CD4-positive, CD25-positive, alpha-beta regulatory T cell (primary cell): ENCODE measurements around the gene HNRNPUL1. TPM values are rescaled to one million over a fixed set of nuclear protein-coding genes. Genes with fewer than 3 reads are reported as not detected.
A peak's percentile ranks its signal among the peaks of the same experiment; 100 is the strongest.
"Not testable (repeated sequence)": the region's sequence is repeated elsewhere in the genome, so short reads cannot be mapped to it uniquely, and the experiment has no call there.

Experiments
- ATAC-seq, 2 donors: fragments of 150-1000 bp; cut with Tn5 transposase; one replicate each; pipeline ENCODE4 v1.10.0; 2021; ENCODE audit warnings: low read depth in 2 of 2, moderate number of reproducible peaks in 2 of 2, moderate library complexity in 1 of 2
- DNase-seq, 3 donors: peaks; one replicate each; pipeline versions ENCODE4 v3.0.0 to v3.0.0-alpha.2; 2012 to 2022; ENCODE audit warnings: mixed read lengths in 1 of 3
- H3K27ac ChIP-seq: one replicate; pipeline ENCODE4 v1.7.0; 2013; ENCODE audit warnings: mild to moderate bottlenecking, low read length; ENCODE audit not compliant: insufficient read depth, poor library complexity, severe bottlenecking
- H3K27me3 ChIP-seq: one replicate; pipeline ENCODE4 v1.7.0; 2013; ENCODE audit warnings: low read length; ENCODE audit not compliant: control insufficient read depth, insufficient read depth
- H3K36me3 ChIP-seq: one replicate; pipeline ENCODE4 v1.7.0; 2013; ENCODE audit warnings: mild to moderate bottlenecking, low read length, moderate library complexity; ENCODE audit not compliant: control insufficient read depth, insufficient read depth
- H3K4me1 ChIP-seq: 2 replicates; pipeline ENCODE4 v1.7.0; 2013; ENCODE audit warnings: mild to moderate bottlenecking, low read length; ENCODE audit not compliant: insufficient read depth, control insufficient read depth, poor library complexity, severe bottlenecking
- H3K4me3 ChIP-seq: one replicate; pipeline ENCODE4 v1.7.0; 2013; ENCODE audit warnings: low read depth, mild to moderate bottlenecking, low read length, moderate library complexity
- H3K9me3 ChIP-seq, 2 experiments: 1 replicate in 1 of 2; 2 replicates in 1 of 2; pipeline ENCODE4 v1.7.0; 2013; ENCODE audit warnings: low read length in 2 of 2, mild to moderate bottlenecking in 1 of 2, moderate library complexity in 1 of 2; ENCODE audit not compliant: control insufficient read depth in 2 of 2
- H3K27ac Mint-ChIP-seq, 3 donors: one replicate each; pipeline ENCODE4 v1.8.0; 2020 to 2022; ENCODE audit warnings: mild to moderate bottlenecking in 3 of 3, mixed read lengths in 3 of 3, moderate library complexity in 2 of 3
- H3K27me3 Mint-ChIP-seq: one replicate; pipeline ENCODE4 v1.8.0; 2022; ENCODE audit warnings: mild to moderate bottlenecking, mixed read lengths
- H3K36me3 Mint-ChIP-seq: one replicate; pipeline ENCODE4 v1.8.0; 2020; ENCODE audit warnings: mixed read lengths
- H3K4me1 Mint-ChIP-seq, 4 donors: one replicate each; pipeline ENCODE4 v1.8.0; 2020 to 2022; ENCODE audit warnings: mixed read lengths in 4 of 4, mild to moderate bottlenecking in 1 of 4
- H3K4me3 Mint-ChIP-seq, 4 donors: one replicate each; pipeline ENCODE4 v1.8.0; 2020 to 2022; ENCODE audit warnings: mild to moderate bottlenecking in 4 of 4, mixed read lengths in 4 of 4, moderate library complexity in 3 of 4
- H3K9me3 Mint-ChIP-seq, 7 donors: one replicate each; pipeline ENCODE4 v1.8.0; 2020 to 2022; ENCODE audit warnings: mixed read lengths in 7 of 7, mild to moderate bottlenecking in 3 of 7, moderate library complexity in 2 of 7
- polyA plus RNA-seq, 4 donors: library from polyadenylated mRNA; unstranded; fragments of 300-500 nt; fragmentation: Illumina TruSeq; gene quantifications; one replicate each; pipeline ENCODE4 v1.2.3, GENCODE V29; 2021
- total RNA-seq: library from RNA; stranded (reverse); gene quantifications from one replicate; pipeline ENCODE4 v1.2.3, GENCODE V29; 2022

The HNRNPUL1 gene
- total and polyA plus RNA-seq, 5 donors from 2014 or later, result 39.3 to 354 (median 50.4) TPM

GRCh38 chr19:41288673-41289530, 24.7 kb downstream of the HNRNPUL1 start:
- Mint-ChIP-seq H3K4me3 (no peak overlapping the region), H3K36me3 (peaks cover 27% of the 10 kb centered on the region), H3K4me1 (peaks cover 0 to 10% (median 1%) of the 10 kb centered on the region in 4 donors), H3K27ac (peak overlapping the region in 2 of 3 donors; percentile 38 to 52), H3K9me3 (no peaks in the 10 kb centered on the region), H3K27me3 (no peaks in the 10 kb centered on the region)
- no peaks in the 10 kb centered on the region for H3K27me3 ChIP-seq
- peaks cover 85% of the 10 kb centered on the region for H3K36me3 ChIP-seq
- no peaks in the 10 kb centered on the region for H3K4me1 ChIP-seq
- H3K9me3 ChIP-seq, result no peaks in the 10 kb centered on the region
- ATAC-seq, result no peak
- no peak overlapping the region for H3K27ac ChIP-seq
- no peak overlapping the region for H3K4me3 ChIP-seq
- no peak for DNase-seq

DNA sequence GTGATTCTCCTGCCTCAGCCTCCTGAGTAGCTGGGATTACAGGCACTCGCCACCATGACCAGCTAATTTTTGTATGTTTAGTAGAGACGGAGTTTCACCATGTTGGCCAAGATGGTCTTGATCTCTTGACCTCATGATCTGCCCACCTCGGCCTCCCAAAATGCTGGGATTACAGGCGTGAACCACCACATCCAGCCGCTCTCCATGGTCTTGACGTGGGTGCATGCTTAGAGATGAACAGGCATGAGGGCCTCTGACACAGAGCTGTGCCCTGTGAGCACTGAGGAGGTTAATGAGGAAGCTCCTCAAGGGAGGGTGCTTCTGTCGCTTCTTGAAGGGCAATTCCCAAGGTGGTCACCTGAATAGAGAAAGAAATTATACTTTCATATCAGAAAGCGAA, 25.6 kb downstream of the HNRNPUL1 start:
- H3K36me3 ChIP-seq, result peaks cover 87% of the 10 kb centered on the region
- not testable (repeated sequence) for H3K4me3 Mint-ChIP-seq, H3K27ac ChIP-seq, H3K9me3 Mint-ChIP-seq, DNase-seq, H3K27me3 Mint-ChIP-seq, H3K27me3 ChIP-seq, H3K4me3 ChIP-seq, H3K4me1 ChIP-seq, H3K27ac Mint-ChIP-seq, ATAC-seq, H3K9me3 ChIP-seq
- Mint-ChIP-seq H3K36me3 (peaks cover 30% of the 10 kb centered on the region), H3K4me1 (peaks cover under 1 to 15% (median 2%) of the 10 kb centered on the region in 4 donors)

DNA sequence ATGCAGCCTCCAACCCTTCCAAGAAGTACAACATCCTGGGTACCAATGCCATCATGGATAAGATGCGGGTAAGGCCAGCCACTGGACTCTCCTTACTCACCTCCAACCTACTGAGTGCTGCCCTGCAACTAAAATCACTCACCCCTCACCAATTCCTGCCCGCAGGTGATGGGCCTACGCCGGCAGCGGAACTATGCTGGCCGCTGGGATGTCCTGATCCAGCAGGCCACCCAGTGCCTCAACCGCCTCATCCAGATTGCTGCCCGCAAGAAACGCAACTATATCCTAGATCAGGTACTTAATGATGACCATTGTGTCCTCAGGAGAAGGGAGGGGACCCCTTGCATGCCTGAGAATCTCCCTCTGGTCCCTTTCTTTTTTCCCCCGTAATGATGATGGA, 30.2 kb downstream of the HNRNPUL1 start:
- Mint-ChIP-seq H3K27ac (peak overlapping the region in 2 of 3 donors; percentile 55 to 62), H3K4me1 (peaks cover 11 to 46% (median 39%) of the 10 kb centered on the region in 4 donors), H3K36me3 (peaks cover 55% of the 10 kb centered on the region), H3K27me3 (no peaks in the 10 kb centered on the region), H3K9me3 (no peaks in the 10 kb centered on the region), H3K4me3 (no peak overlapping the region)
- peaks cover 29% of the 10 kb centered on the region for H3K4me1 ChIP-seq
- peaks cover 93% of the 10 kb centered on the region for H3K36me3 ChIP-seq
- no peak for DNase-seq
- no peaks in the 10 kb centered on the region for H3K27me3 ChIP-seq
- H3K4me3 ChIP-seq, result no peak overlapping the region
- no peak overlapping the region for H3K27ac ChIP-seq
- H3K9me3 ChIP-seq, result no peaks in the 10 kb centered on the region
- no peak for ATAC-seq

GRCh38 chr19:41295499-41295898, 31.3 kb downstream of the HNRNPUL1 start:
- Histone ChIP-seq H3K27me3 (no peaks in the 10 kb centered on the region), H3K27ac (no peak overlapping the region), H3K4me3 (no peak overlapping the region), H3K36me3 (peaks cover 94% of the 10 kb centered on the region), H3K4me1 (peaks cover 38% of the 10 kb centered on the region), H3K9me3 (no peaks in the 10 kb centered on the region)
- H3K27me3 Mint-ChIP-seq, result no peaks in the 10 kb centered on the region
- no peaks in the 10 kb centered on the region for H3K9me3 Mint-ChIP-seq
- no peak for ATAC-seq
- peaks cover 64% of the 10 kb centered on the region for H3K36me3 Mint-ChIP-seq
- DNase-seq, result no peak
- H3K27ac Mint-ChIP-seq, result peak overlapping the region in 2 of 3 donors; percentile 88 to 90
- H3K4me1 Mint-ChIP-seq, result peaks cover 11 to 57% (median 49%) of the 10 kb centered on the region in 4 donors
- H3K4me3 Mint-ChIP-seq, result no peak overlapping the region

DNA sequence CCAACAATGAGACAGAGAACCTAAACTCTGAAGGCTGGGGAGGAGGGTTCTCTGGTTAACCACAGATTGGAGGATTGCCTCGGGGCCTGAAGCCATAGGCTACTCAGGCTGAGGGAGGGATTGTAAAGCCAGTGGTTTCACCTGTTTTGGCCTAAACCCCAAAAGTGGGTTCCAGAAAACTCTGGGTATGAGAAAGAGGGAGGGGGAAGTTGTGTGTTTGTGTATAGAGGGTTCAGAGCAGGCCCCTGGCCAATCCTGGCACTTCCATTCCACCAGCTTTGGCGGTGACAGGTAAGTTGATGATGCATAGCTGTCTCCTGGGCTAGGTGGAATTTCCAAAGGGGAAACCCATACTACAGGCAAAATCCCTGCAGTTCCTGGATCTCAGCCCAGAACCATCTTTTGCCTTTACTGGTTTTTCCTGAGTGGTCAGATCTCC, 32.3 kb downstream of the HNRNPUL1 start:
- peaks cover 11 to 66% (median 56%) of the 10 kb centered on the region in 4 donors for H3K4me1 Mint-ChIP-seq
- H3K4me3 Mint-ChIP-seq, result no peak overlapping the region
- Histone ChIP-seq H3K4me1 (peaks cover 40% of the 10 kb centered on the region), H3K4me3 (no peak overlapping the region), H3K36me3 (peaks cover 95% of the 10 kb centered on the region), H3K27ac (peak overlapping the region; percentile 55), H3K27me3 (no peaks in the 10 kb centered on the region), H3K9me3 (no peaks in the 10 kb centered on the region)
- H3K27me3 Mint-ChIP-seq, result no peaks in the 10 kb centered on the region
- H3K9me3 Mint-ChIP-seq, result no peaks in the 10 kb centered on the region
- H3K36me3 Mint-ChIP-seq, result peaks cover 70% of the 10 kb centered on the region
- ATAC-seq (no peak), DNase-seq (no peak)
- H3K27ac Mint-ChIP-seq, result peak overlapping the region; percentile 88 to 90 (median 89)

GRCh38 chr19:41297628-41298347, 33.6 kb downstream of the HNRNPUL1 start:
- H3K27ac ChIP-seq, result peak overlapping the region; percentile 55
- ATAC-seq, result peak in 1 of 2 donors; percentile 19

DNA sequence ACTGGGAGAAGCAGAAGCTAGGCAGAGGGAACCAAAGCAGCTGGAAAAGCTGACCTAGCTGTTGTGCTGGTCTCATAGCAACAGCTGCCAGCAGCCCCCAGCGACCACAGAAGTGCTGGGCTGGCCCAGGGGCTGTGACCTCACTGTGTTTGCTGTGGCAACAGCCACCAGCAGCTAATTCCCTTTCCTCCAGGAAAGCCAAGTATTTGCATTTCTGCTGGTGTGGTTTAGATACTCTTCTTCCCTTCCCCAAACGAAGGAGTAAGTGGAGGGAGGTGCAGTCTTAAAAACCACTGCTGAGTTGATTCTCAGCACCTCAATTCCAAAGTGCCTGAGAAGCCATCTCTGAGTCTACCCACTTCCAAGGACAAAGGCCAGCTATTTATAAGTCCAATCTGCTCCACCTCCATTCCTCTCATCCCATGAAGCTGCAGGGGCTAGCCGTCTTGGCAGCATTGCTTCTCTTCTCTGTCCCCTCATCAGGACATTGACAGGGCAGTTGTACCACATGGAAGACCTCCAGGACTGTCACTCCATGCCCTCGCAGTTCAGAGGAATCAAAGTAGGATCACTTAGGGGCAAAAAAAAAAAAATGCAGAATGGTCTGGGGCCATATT, 34.3 kb downstream of the HNRNPUL1 start:
- ATAC-seq (no peak), DNase-seq (no peak)
- H3K9me3 ChIP-seq, result no peaks in the 10 kb centered on the region
- H3K27me3 ChIP-seq, result no peaks in the 10 kb centered on the region
- Mint-ChIP-seq H3K9me3 (no peaks in the 10 kb centered on the region), H3K4me3 (no peak overlapping the region), H3K27me3 (no peaks in the 10 kb centered on the region), H3K27ac (peak overlapping the region; percentile 89 to 91 (median 90)), H3K4me1 (peaks cover 15 to 83% (median 68%) of the 10 kb centered on the region in 4 donors), H3K36me3 (peaks cover 76% of the 10 kb centered on the region)
- H3K36me3 ChIP-seq, result peaks cover 88% of the 10 kb centered on the region
- peak overlapping the region; percentile 55 for H3K27ac ChIP-seq
- peaks cover 53% of the 10 kb centered on the region for H3K4me1 ChIP-seq
- no peak overlapping the region for H3K4me3 ChIP-seq

More at GRCh38 chr19:41297628-41298347, 33.6 kb downstream of the HNRNPUL1 start:
- H3K27me3 Mint-ChIP-seq, result no peaks in the 10 kb centered on the region
- peak overlapping the region; percentile 89 to 91 (median 90) for H3K27ac Mint-ChIP-seq
- Histone ChIP-seq H3K4me1 (peaks cover 49% of the 10 kb centered on the region), H3K9me3 (no peaks in the 10 kb centered on the region), H3K36me3 (peaks cover 88% of the 10 kb centered on the region), H3K27me3 (no peaks in the 10 kb centered on the region), H3K4me3 (no peak overlapping the region)
- peaks cover 15 to 77% (median 66%) of the 10 kb centered on the region in 4 donors for H3K4me1 Mint-ChIP-seq
- H3K9me3 Mint-ChIP-seq, result no peaks in the 10 kb centered on the region
- no peak for DNase-seq
- H3K36me3 Mint-ChIP-seq, result peaks cover 75% of the 10 kb centered on the region
- peak overlapping the region in 1 of 4 donors; percentile 24 for H3K4me3 Mint-ChIP-seq
